ENCODE data around the gene MAS1.
"Not testable (repeated sequence)": the region's sequence is repeated elsewhere in the genome, so short reads cannot be mapped to it uniquely, and the experiment has no call there.

Gene MAS1

DNA sequence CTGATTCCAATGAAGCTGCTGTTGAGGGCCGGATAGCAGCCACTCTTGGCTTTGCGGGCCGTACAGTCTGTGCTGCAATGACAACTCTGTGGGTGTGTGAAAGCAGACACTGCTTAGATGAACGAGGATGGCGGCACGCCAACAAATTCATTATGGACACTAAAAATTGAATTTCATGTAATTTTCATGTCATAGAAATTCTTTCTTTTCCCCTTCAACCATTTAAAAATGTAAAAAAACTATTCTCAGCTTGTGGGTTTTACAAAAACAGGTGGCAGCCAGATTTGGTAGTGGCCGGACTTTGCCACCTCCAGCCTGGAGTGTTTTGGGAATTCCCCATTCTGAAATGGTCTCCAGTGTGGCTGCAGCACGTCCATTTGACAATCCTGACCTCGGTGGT lies 26.0 kb downstream of the MAS1 start:
- no peak for DNase-seq (ENCODE audit: low spot score)

DNA sequence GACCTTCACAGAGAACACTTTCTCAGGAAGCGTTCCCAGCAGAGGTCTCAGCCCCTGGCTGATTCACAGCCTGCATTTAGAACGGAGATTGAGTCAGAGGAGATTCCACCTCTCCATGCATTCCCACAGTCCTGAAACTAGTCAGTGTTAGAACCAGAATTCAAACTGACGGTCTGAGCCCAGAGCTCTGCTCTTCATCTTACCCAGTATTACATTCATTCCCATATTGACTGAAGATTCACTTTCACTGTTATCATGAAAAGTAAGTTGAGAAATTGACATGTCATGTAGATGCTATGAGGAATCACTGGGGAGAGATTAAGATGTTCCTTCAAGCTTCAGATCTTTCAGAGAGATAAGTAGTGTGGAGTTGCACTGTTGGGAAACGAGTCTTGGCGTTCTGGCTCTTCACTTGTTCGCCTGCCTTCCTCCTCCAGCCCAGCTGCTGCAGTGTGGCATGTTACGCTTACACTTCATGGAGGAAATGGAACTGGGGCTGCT lies 28.3 kb downstream of the MAS1 start:
- DNase-seq (ENCODE audit: low spot score): no peak

DNA sequence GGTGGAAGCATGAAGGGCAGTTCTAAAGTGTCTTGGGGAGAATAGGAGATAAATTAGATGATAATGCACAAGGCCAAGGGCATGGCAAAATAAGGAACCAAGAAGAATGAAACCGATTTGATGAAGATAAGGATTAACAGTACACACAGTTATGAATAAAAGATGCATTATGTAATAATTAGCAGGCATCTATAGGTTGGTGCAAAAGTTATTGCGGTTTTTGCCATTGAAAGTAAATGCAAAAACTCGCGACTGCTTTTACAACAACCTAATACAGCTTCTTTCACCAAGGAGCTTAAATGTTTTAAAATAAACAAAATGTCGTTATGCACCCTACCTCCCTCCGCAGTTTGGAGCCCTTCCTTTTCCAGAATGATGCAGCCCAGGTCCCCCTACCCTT lies 29.0 kb downstream of the MAS1 start:
- DNase-seq (ENCODE audit: low spot score): no peak

DNA sequence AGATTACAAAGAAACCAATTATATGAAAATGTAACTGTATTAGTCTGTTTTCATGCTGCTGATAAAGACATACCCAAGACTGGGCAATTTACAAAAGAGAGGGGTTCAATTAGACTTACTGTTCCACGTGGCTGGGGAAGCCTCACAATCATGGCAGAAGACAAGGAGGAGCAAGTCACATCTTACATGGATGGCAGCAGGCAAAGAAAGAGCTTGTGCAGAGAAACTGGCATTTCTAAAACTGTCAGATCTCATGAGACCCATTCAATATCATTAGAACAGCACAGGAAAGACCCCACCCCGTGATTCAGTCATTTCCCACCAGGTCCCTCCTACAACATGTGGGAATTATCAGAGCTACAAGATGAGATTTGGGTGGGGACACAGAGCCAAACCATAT lies 33.4 kb downstream of the MAS1 start:
- DNase-seq (ENCODE audit: low spot score): not testable (repeated sequence)

DNA sequence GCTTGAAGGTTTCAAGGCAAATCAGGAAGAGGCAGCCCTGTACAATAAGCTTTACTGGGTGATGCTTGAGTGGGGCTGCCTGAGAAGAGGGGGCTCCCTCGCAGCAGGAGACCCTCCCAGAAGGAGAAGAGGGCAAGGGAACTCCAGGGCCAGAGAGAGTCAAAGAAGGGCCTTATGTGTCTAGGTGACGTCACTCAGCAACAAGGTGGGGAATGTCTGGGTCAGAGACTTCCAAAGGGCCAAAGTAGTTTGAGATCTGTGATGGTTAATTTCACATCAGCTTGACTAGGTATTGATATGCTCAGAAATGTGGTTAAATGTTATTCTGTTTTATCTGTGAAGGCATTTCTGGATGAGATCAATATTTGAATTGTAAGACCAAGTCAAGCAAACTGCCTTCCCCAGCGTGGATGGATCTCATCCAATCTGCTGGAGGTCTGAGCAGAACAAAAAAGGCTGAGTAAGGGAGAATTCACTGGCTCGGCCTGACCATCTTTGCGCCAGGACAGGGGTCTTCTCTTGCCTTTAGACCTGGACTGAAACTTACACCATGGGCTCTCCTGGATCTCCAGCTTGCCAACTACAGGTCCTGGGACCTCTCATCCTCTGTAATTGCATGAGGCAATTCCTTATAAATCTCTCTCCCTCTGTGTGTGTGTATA lies 35.9 kb downstream of the MAS1 start:
- DNase-seq (ENCODE audit: low spot score): no peak

DNA sequence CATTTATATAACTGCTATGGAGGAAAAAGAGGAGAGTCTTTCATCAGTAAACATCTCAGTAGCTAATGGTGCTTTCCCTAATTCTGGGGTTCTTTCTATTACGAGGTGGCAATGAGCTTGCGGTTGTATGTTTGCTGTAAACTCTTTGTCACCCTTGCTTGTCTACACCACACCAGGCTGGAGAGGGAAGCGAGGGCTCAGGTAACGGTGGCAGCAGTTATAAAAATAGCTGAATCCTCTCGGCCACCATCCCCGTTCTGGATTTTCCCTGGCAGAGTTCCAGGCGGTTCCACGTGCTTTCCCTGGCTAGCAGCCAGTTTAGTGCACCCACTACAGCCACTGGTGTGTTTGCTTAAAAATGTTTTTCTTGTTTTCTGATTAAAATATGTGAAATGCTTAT lies 39.0 kb downstream of the MAS1 start:
- no peak for DNase-seq (ENCODE audit: low spot score)

DNA sequence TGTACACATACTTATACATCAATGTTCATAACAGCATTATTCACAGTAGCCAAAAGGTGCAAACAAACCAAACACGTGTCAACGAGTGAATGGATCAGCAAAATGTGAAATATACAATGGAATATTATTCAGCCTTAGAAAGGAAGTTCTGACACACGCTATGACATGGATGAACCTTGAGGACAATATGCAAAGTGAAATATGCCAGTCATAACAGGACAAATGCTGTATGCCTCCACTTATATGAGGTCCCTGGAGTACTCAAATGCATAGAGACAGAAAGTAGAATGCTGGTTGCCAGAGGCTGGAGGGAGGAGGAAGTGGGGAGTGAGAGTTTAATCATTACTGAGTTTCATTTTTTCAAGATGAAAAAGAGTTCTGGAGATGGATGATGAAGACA lies 40.3 kb downstream of the MAS1 start:
- no peak for DNase-seq (ENCODE audit: low spot score)

DNA sequence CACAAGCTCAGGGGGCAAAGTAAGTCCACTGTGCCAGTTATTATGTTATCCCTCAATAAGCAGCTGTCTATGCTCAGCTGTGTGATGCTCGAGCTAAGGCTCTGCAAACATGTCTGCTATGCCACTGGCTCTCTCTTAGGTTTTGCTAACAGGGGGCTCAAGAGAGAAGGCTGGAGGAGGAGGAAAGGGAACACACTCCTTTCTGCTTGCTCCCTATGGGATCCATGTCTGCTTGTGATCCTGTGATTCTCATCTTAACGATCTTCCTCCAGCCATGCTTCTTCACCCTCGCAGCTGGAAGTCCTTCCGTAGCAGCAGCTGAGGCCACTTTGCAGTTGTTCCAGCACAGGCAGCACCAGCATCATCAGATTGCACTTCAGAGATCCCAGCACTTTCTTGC lies 41.1 kb downstream of the MAS1 start:
- DNase-seq (ENCODE audit: low spot score): no peak

DNA sequence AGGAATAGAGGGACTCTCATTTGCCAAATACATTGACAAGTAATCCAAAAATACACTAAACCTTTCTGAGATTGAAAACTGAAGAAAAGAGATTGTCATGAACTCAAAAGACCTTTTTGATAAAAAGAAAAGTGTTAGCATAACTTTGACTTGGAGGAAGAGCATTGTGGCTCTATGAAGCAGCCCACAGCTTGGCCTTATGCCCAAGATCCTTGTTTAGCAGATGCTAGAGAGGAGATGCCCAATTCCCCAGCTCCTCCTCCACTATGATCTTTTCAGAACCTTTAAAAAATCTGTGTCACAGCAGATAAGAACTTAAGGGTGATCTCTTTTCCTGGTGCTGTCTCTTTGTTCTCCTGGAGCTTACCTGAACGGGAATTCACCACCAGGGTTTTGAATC lies 42.3 kb downstream of the MAS1 start:
- DNase-seq (ENCODE audit: low spot score): no peak

DNA sequence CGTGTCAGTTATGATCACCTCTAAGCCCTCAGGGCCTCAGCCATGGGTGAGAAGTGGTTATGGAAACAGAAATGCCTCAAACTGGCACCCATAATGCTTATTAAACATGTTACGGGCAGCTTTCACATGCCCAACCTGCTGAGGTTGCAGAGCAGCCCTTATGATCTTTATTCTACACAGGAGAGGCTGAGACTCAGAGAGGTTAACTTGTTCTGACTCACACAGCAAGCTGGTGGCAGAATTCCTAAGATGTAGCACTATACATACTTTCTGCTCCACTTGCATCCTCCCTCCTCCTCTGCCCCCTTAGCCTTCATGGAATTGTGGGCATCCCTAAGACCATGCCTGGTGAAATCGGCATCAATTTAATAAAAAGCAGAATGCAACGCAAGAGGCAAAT lies 43.4 kb downstream of the MAS1 start:
- DNase-seq (ENCODE audit: low spot score): no peak

DNA sequence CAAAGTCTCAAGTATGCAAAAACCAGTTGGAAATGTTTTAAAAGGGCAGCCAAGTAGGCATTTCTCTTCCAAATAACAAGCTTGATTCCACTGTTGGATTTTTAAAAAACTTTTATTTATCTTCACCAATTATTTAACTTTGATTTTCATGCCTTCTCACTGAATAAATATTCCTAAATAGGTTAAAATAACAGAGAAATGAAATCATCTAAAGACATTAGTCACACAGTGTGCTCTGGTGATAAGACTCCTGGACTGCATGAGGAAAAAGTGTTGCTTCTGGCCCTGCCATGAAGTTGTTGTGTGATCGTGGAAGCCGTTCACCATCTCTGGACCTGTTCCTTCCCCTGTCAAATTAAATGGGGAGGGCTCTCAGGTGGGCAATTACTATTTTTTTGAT lies 44.3 kb downstream of the MAS1 start:
- no peak for DNase-seq (ENCODE audit: low spot score)

DNA sequence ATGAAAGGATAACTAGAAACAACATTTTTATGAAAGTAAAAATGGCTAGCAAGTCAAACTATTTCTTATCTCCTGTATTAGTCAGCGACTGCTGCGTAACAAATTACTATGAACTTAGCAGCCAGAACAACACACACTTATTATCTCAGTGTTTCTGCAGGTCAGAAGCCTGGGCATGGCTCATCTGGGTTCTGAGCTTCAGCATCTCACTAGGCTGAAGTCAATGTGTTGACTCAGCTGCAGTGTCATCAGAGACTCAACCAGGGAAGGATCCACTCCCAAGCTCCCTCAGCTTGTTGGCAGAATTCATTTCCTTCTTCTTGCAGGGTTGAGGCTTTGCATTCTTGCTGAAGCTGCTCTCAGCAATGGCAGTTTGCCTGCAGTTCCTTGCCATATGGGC lies 44.8 kb downstream of the MAS1 start:
- no peak for DNase-seq (ENCODE audit: low spot score)

DNA sequence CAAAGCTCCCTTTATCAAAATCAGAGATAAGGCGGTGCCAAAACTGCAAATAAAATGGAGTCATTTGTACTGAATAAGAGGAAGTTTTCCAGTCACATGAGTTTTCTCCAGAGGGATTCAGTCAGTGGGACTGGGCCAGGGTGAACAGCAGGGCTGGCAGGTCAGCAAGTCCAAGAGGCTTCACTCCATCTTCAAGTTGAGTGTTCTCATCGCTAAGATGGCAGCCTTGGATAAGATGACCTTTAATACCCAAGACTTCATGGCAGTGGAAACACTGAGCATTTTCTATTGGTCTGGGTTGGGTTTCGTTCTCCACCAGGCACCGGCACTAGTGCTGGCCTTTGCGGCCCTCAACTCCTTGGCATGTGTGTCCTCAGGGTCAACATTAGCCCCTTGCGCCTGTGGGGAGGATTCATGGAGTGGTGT lies 48.8 kb downstream of the MAS1 start:
- DNase-seq (ENCODE audit: low spot score): no peak
